WERI-Rb-1 (cell line): ENCODE measurements around the gene PTRHD1.

Source experiments
- DNase-seq: peaks from one replicate; pipeline ENCODE4 v3.0.0-alpha.2; 2020
- H3K27ac ChIP-seq: fragments of 250-450 bp; sonication (Bioruptor Pico); 2 replicates; pipeline ENCODE4 v1.5.1; 2020; ENCODE audit warnings: mild to moderate bottlenecking, moderate library complexity
- H3K27me3 ChIP-seq: fragments of 250-450 bp; sonication (Bioruptor Pico); 2 replicates; pipeline ENCODE4 v1.5.1; 2021; ENCODE audit warnings: mild to moderate bottlenecking, low read depth, moderate library complexity; ENCODE audit not compliant: insufficient read depth, severe bottlenecking
- H3K36me3 ChIP-seq: fragments of 250-450 bp; sonication (Bioruptor Pico); 2 replicates; pipeline ENCODE4 v1.5.1; 2020; ENCODE audit warnings: mild to moderate bottlenecking, moderate library complexity
- H3K4me3 ChIP-seq: 2 replicates; pipeline ENCODE4 v1.5.1; 2011; ENCODE audit warnings: low read depth, mild to moderate bottlenecking, control low read depth, low read length
- H3K9me3 ChIP-seq: fragments of 250-450 bp; sonication (Bioruptor Pico); 2 replicates; pipeline ENCODE4 v1.5.1; 2021; ENCODE audit warnings: mild to moderate bottlenecking, moderate library complexity; ENCODE audit not compliant: severe bottlenecking
- CTCF ChIP-seq: IDR thresholded peaks from 2 replicates; pipeline ENCODE4 v1.5.1; 2011; ENCODE audit warnings: low read depth, mild to moderate bottlenecking, control low read depth, inconsistent platforms, low read length

Gene PTRHD1

DNA sequence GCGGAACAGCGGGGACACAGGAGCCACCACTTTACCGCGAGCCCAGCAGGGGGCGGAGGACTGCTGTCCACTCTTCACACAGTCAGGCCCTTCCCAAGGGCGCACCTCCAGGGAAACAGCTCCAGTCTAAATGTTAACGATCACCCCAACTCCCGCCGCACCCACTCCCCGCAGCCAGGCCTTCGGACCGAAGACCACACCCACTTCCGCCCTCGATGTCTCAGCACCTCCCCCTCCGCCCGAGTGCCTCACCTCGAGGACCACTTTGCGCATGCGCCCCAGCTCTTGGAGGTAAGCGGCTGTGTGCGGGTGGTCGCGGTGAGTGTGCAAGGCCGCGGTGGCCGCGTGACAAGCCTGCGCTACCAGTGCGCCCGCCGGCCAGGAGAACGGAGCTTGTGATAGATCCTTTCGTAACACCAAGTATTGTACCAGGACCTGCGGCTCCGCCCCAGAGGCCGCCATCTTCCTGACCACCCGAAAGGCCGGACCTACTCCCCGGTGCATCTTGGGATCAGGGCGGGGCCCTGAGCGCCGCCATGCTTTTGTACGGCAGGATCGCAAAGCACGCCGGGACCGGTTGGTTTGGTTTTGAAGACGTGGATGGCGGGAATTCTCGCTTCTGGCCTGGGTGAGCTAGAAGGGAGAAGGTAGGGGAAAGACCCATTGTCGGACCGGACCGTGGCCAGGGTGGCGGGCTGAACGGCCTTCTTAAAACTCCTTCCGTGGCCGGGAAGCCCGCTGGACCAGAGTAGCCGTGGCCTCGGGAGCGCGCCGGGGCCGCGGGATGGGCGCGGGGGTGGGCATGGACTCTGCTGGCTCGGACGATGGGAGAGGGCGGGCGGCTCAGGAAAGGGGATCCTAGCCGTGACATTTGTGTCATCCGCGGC lies at the start of gene PTRHD1, which contains the start of gene CENPO:
Gene PTRHD1 (minus strand): TSS at position 518 of the 887 bp plus-strand sequence. CDS start 14 bp downstream, at position 504.
Gene CENPO (plus strand): TSS at position 552 of the 887 bp plus-strand sequence. CDS start 495 bp downstream, outside the sequence.
- peak; percentile 99 for DNase-seq
- no peaks in the 10 kb centered on the region for H3K9me3 ChIP-seq
- H3K27me3 ChIP-seq, result no peaks in the 10 kb centered on the region
- H3K4me3 ChIP-seq, result peak within 1 kb of the TSS; percentile 79
- H3K27ac ChIP-seq, result peak within 1 kb of the TSS; percentile 100
- peaks cover 52% of the 10 kb centered on the region for H3K36me3 ChIP-seq
- peak; percentile 86 for TF ChIP-seq CTCF

GRCh38 chr2:24842081-24843050 lies 49.2 kb upstream of the PTRHD1 start:
- Histone ChIP-seq H3K9me3 (no peaks in the 10 kb centered on the region), H3K27me3 (no peaks in the 10 kb centered on the region), H3K4me3 (no peak overlapping the region), H3K36me3 (peaks cover 57% of the 10 kb centered on the region), H3K27ac (no peak overlapping the region)
- no peak for DNase-seq
- no peak for TF ChIP-seq CTCF

- TF ChIP-seq CTCF, result no peak
- Histone ChIP-seq H3K4me3 (no peak overlapping the region), H3K27me3 (no peaks in the 10 kb centered on the region), H3K9me3 (no peaks in the 10 kb centered on the region), H3K27ac (no peak overlapping the region), H3K36me3 (peaks cover 63% of the 10 kb centered on the region)
- DNase-seq, result no peak
Measured at GRCh38 chr2:24840962-24841945, 48.1 kb upstream of the PTRHD1 start.

GRCh38 chr2:24840164-24840869 lies 47.1 kb upstream of the PTRHD1 start:
- Histone ChIP-seq H3K27me3 (no peaks in the 10 kb centered on the region), H3K4me3 (no peak overlapping the region), H3K36me3 (peaks cover 68% of the 10 kb centered on the region), H3K27ac (no peak overlapping the region), H3K9me3 (no peaks in the 10 kb centered on the region)
- TF ChIP-seq CTCF, result no peak
- DNase-seq, result no peak
